DND-41 (cell line): ENCODE data around the gene NEK8.
"Not testable (repeated sequence)": the region's sequence is repeated elsewhere in the genome, so short reads cannot be mapped to it uniquely, and the experiment has no call there.

Source experiments
- ATAC-seq: fragments of 200-7000 bp; cut with Tn5 transposase; 3 replicates; pipeline ENCODE4 v1.9.1; 2021; ENCODE audit warnings: low read depth; ENCODE audit not compliant: insufficient read depth
- DNase-seq: peaks from one replicate; pipeline ENCODE4 v3.0.0-alpha.2; 2020
- H2AFZ ChIP-seq: 2 replicates; pipeline ENCODE4 v1.6.0; 2012; ENCODE audit warnings: low read depth, low read length
- H3K27ac ChIP-seq: 2 replicates; pipeline ENCODE4 v1.5.1; 2012; ENCODE audit warnings: low read length, inconsistent platforms
- H3K27me3 ChIP-seq: fragments of 200-600 bp; sonication (generic); 2 replicates; pipeline ENCODE4 v1.6.0; 2012; ENCODE audit warnings: low read length, mild to moderate bottlenecking, inconsistent platforms; ENCODE audit not compliant: insufficient read depth, poor library complexity
- H3K36me3 ChIP-seq: 2 replicates; pipeline ENCODE4 v1.5.1; 2012; ENCODE audit warnings: low read length, inconsistent platforms; ENCODE audit not compliant: insufficient read depth
- H3K4me1 ChIP-seq: 2 replicates; pipeline ENCODE4 v1.5.1; 2012; ENCODE audit warnings: mild to moderate bottlenecking, low read length; ENCODE audit not compliant: insufficient read depth
- H3K4me2 ChIP-seq: 2 replicates; pipeline ENCODE4 v1.6.0; 2012; ENCODE audit warnings: mild to moderate bottlenecking, moderate library complexity, low read length, inconsistent platforms; ENCODE audit not compliant: insufficient read depth
- H3K4me3 ChIP-seq, 2 experiments: fragments of 200-600 bp in 1 of 2; shearing (Covaris generic) in 1 of 2; 2 replicates each; pipeline ENCODE4 v1.5.1; 2012 to 2016; ENCODE audit warnings: inconsistent platforms in 2 of 2, low read length in 2 of 2, mild to moderate bottlenecking in 2 of 2, low read depth in 1 of 2, moderate library complexity in 1 of 2
- H3K79me2 ChIP-seq: 2 replicates; pipeline ENCODE4 v1.6.0; 2012; ENCODE audit warnings: low read length, inconsistent platforms; ENCODE audit not compliant: insufficient read depth
- H3K9ac ChIP-seq: 2 replicates; pipeline ENCODE4 v1.6.0; 2012; ENCODE audit warnings: low read depth, mild to moderate bottlenecking, inconsistent platforms, low read length, moderate library complexity
- H3K9me3 ChIP-seq: 2 replicates; pipeline ENCODE4 v1.5.1; 2012; ENCODE audit warnings: low read length, moderate library complexity, mild to moderate bottlenecking, inconsistent platforms; ENCODE audit not compliant: insufficient read depth, severe bottlenecking
- H4K20me1 ChIP-seq: 2 replicates; pipeline ENCODE4 v1.6.0; 2012; ENCODE audit warnings: low read length; ENCODE audit not compliant: insufficient read depth
- EZH2 ChIP-seq: IDR thresholded peaks from 3 replicates; pipeline ENCODE4 v1.6.1; 2012; ENCODE audit warnings: borderline replicate concordance, low read depth, mild to moderate bottlenecking, moderate library complexity, low read length, inconsistent platforms; ENCODE audit not compliant: severe bottlenecking
- TF ChIP-seq, protein P1 (sequence below): IDR thresholded peaks from 2 replicates; pipeline ENCODE4 v1.5.1; 2012; ENCODE audit warnings: borderline replicate concordance, low read length, moderate library complexity, mild to moderate bottlenecking; ENCODE audit not compliant: poor library complexity, severe bottlenecking; ENCODE audit errors: extremely low read depth

The NEK8 gene

DNA sequence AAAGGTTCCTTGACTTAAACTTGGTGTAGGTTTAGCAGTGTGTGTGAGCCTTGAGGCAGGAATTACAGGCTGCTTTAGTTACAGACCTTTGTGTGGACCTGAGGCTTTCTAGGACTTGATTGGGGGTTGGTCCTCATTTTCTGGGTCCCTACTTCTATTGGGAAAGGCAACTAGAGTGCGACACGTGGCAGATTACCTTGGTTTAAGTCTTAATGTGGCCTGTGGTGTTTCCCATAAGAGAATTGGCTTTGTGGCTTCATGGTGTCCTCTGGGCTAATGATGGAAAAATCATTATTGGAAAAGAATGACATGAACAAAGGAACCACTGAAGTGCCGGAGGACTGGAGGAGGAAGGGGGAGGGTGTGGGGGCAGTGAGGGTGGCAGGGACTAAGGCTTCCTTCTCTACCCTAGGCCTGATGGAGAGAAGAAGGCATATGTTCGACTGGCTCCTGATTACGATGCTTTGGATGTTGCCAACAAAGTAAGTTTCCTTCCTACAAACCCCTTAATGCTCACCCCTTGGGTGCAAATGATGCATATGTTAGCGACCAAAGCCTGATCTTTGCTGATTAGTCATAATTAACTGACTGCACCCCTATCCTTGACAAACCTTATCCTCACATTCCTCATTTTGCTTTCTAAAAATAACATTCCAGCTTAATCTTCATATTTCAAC is 5.3 kb upstream of the NEK8 start:
- Histone ChIP-seq H3K27me3 (no peaks in the 10 kb centered on the region), H3K36me3 (peaks cover 55% of the 10 kb centered on the region), H3K9ac (no peak overlapping the region), H3K4me2 (peak overlapping the region; percentile 88; the same call in 1 of the 2 replicates), H4K20me1 (peaks cover 53% of the 10 kb centered on the region), H3K4me1 (peaks cover 63% of the 10 kb centered on the region), H3K79me2 (peaks cover 45% of the 10 kb centered on the region), H2AFZ (no peak overlapping the region), H3K4me3 (no peak overlapping the region), H3K27ac (no peak overlapping the region), H3K9me3 (no peaks in the 10 kb centered on the region)
- TF ChIP-seq, protein P1, sequence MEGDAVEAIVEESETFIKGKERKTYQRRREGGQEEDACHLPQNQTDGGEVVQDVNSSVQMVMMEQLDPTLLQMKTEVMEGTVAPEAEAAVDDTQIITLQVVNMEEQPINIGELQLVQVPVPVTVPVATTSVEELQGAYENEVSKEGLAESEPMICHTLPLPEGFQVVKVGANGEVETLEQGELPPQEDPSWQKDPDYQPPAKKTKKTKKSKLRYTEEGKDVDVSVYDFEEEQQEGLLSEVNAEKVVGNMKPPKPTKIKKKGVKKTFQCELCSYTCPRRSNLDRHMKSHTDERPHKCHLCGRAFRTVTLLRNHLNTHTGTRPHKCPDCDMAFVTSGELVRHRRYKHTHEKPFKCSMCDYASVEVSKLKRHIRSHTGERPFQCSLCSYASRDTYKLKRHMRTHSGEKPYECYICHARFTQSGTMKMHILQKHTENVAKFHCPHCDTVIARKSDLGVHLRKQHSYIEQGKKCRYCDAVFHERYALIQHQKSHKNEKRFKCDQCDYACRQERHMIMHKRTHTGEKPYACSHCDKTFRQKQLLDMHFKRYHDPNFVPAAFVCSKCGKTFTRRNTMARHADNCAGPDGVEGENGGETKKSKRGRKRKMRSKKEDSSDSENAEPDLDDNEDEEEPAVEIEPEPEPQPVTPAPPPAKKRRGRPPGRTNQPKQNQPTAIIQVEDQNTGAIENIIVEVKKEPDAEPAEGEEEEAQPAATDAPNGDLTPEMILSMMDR: no peak
- TF ChIP-seq EZH2: no peak
- no peak for ATAC-seq
- no peak for DNase-seq

DNA sequence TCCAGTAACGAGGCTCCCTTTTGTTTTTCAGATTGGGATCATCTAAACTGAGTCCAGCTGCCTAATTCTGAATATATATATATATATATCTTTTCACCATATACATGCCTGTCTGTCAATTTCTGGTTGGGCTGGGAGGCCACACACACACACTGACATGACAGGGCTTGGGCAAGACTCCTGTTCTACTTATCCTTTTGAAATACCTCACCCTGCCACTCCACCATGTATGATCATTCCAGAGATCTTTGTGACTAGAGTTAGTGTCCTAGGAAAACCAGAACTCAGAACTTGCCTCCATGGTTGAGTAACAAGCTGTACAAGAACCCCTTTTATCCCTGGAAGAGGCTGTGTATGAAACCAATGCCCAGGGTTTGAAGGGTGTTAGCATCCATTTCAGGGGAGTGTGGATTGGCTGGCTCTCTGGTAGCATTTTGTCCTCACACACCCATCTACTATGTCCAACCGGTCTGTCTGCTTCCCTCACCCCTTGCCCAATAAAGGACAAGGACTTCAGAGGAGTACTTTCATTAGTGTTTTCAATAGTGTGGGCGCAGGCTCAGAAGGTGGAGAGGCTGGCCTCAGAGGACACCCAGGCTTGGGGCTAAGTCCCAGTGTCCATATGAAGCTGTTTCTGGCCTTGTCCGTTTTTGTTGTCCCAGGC is 4.6 kb upstream of the NEK8 start:
- not testable (repeated sequence) for ATAC-seq, H3K4me3 ChIP-seq
- H3K36me3 ChIP-seq: peaks cover 55% of the 10 kb centered on the region

DNA sequence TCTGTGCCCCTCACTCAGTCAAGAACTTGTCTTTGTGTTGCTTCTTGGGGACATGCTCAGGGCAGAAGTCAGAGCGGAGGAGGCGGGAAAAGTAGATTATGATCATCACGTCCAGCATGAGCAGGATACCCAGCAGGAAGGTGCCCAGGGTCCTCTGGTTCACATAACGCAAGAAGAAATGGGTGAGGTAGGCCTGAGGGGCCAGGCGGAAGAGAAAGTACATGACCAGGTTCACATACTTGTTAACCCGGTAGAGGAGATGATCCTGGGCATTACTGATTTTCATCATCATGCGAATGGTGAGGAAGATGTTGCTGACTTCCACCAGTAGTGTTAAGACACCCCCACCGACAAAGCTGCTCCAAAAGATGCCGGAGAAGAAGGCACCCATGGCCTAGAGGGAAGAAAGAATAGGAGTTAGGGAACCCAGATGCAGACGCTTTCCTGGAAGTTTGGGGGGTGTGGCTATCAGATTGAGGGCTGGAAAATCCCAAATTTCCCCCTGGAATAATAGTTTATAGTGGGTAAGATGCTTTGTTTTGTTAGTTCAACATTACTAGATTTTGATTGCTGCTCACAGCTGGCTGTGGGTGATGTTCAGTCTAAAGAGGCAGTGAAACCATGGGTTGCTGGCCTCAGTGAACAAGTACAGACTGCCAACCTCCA is 4.0 kb upstream of the NEK8 start:
- H4K20me1 ChIP-seq: peaks cover 53% of the 10 kb centered on the region
- H3K27me3 ChIP-seq: no peaks in the 10 kb centered on the region
- TF ChIP-seq, protein P1: no peak
- TF ChIP-seq EZH2: no peak
- H3K27ac ChIP-seq: no peak overlapping the region
- DNase-seq: no peak
- H3K4me2 ChIP-seq: peak overlapping the region; percentile 94; the same call in 1 of the 2 replicates
- peaks cover 36% of the 10 kb centered on the region for H3K79me2 ChIP-seq
- no peak overlapping the region for H3K9ac ChIP-seq
- H3K4me1 ChIP-seq: peaks cover 62% of the 10 kb centered on the region
- H3K9me3 ChIP-seq: no peaks in the 10 kb centered on the region
- no peak for ATAC-seq
- H3K4me3 ChIP-seq: no peak overlapping the region
- H3K36me3 ChIP-seq: peaks cover 55% of the 10 kb centered on the region
- no peak overlapping the region for H2AFZ ChIP-seq

More for the DNA sequence above, 4.6 kb upstream of the NEK8 start:
- not testable (repeated sequence) for H2AFZ ChIP-seq, H3K4me2 ChIP-seq, DNase-seq, H3K27me3 ChIP-seq, H3K9ac ChIP-seq, H3K9me3 ChIP-seq, H3K27ac ChIP-seq
- Histone ChIP-seq H3K79me2 (peaks cover 41% of the 10 kb centered on the region), H3K4me1 (peaks cover 60% of the 10 kb centered on the region), H4K20me1 (peaks cover 53% of the 10 kb centered on the region)

DNA sequence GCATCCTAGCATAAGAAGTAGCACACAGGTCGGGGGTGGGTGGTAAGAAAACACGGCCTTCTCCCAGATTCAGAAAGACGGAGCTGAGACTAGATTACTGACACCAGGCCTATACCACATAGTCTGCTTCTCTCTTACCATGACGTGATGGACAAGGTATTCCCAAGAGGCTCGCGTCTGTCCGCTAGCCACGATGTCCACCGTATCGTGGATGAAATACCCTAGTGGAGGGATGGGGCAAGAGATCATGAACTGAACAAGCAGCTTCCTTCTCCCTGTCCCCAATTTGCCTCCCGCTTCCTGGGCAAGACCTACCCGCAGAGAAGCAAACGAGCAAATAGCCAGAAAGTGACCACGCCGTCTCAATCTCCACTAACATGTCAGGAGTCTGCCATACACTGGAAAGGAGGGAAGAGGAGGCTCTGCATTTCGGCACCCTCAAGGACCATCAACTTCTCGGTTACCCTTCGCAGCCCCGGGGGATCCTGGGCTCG is 3.4 kb upstream of the NEK8 start:
- TF ChIP-seq EZH2: no peak
- TF ChIP-seq, protein P1: no peak
- ATAC-seq (no peak), DNase-seq (peak; percentile 43)
- Histone ChIP-seq H3K79me2 (peaks cover 32% of the 10 kb centered on the region), H3K4me1 (peaks cover 65% of the 10 kb centered on the region), H3K4me3 (no peak overlapping the region), H2AFZ (no peak overlapping the region), H3K27ac (no peak overlapping the region; the same call in 1 of the 2 replicates), H3K9ac (no peak overlapping the region), H3K27me3 (no peaks in the 10 kb centered on the region), H3K4me2 (peak overlapping the region; percentile 94), H4K20me1 (peaks cover 52% of the 10 kb centered on the region), H3K36me3 (peaks cover 51% of the 10 kb centered on the region), H3K9me3 (no peaks in the 10 kb centered on the region)
